Panc1 (cell line): ENCODE measurements around the gene RBMS1.

Experiments
- CTCF ChIP-seq: fragments of 450-650 bp; IDR thresholded peaks from 2 replicates; pipeline ENCODE4 v1.5.1; 2017; ENCODE audit warnings: mild to moderate bottlenecking
- POLR2AphosphoS5 ChIP-seq: IDR thresholded peaks from 2 replicates; pipeline ENCODE4 v1.6.1; 2012; ENCODE audit warnings: mild to moderate bottlenecking, low read depth, low read length, moderate library complexity
- REST ChIP-seq, 2 experiments: IDR thresholded peaks; 2 replicates each; pipeline ENCODE4 v1.6.1; 2011 to 2012; ENCODE audit warnings: low read depth in 2 of 2, control low read depth in 1 of 2, low read length in 1 of 2, mild to moderate bottlenecking in 1 of 2, moderate library complexity in 1 of 2; ENCODE audit not compliant: insufficient read depth in 1 of 2
- SIN3A ChIP-seq: IDR thresholded peaks from 2 replicates; pipeline ENCODE4 v1.6.1; 2012; ENCODE audit warnings: low read depth, mild to moderate bottlenecking, low read length, moderate library complexity, borderline replicate concordance; ENCODE audit not compliant: insufficient read depth

GRCh38 chr2:160225722-160226121 lies 267.9 kb downstream of the RBMS1 start:
- no peak for TF ChIP-seq CTCF
- no peak for TF ChIP-seq REST (IDR thresholded peaks at IDR 0.05; ENCODE audit: insufficient read depth in 1 of 2, low read depth in 2 of 2, low read length in 1 of 2)
- no peak for TF ChIP-seq POLR2AphosphoS5
- no peak for TF ChIP-seq SIN3A
